Stimulated activated naive B cell treated with anti-CD40 and anti-IgM and Interleukin-4, amounts not matched to agents 10 μg/mL and 1 μg/mL and 100 μg/mL, for 72 hours (primary cell): Measurements from ENCODE around the gene ABHD17B.
"Not testable (repeated sequence)": the region's sequence is repeated elsewhere in the genome, so short reads cannot be mapped to it uniquely, and the experiment has no call there.

Experiments
- ATAC-seq, 2 donors: fragments of 150-1000 bp; cut with Tn5 transposase; replicated peaks; 2 replicates each; pipeline ENCODE4 v1.10.0; 2021; ENCODE audit warnings: moderate library complexity in 1 of 2
- DNase-seq: peaks from one replicate; pipeline ENCODE4 v3.0.0; 2021
- H3K27ac Mint-ChIP-seq: one replicate; pipeline ENCODE4 v1.8.0; 2022; ENCODE audit warnings: mild to moderate bottlenecking, mixed read lengths
- H3K27me3 Mint-ChIP-seq, 2 donors: one replicate each; pipeline ENCODE4 v1.8.0; 2022; ENCODE audit warnings: mixed read lengths in 2 of 2
- H3K36me3 Mint-ChIP-seq, 2 donors: one replicate each; pipeline ENCODE4 v1.8.0; 2022; ENCODE audit warnings: mixed read lengths in 2 of 2, mild to moderate bottlenecking in 1 of 2
- H3K4me1 Mint-ChIP-seq, 2 donors: one replicate each; pipeline ENCODE4 v1.8.0; 2022; ENCODE audit warnings: mixed read lengths in 2 of 2, mild to moderate bottlenecking in 1 of 2
- H3K4me3 Mint-ChIP-seq, 2 donors: one replicate each; pipeline ENCODE4 v1.8.0; 2022; ENCODE audit warnings: mild to moderate bottlenecking in 2 of 2, mixed read lengths in 2 of 2, moderate library complexity in 1 of 2
- H3K9me3 Mint-ChIP-seq, 2 donors: one replicate each; pipeline ENCODE4 v1.8.0; 2022; ENCODE audit warnings: mixed read lengths in 2 of 2, mild to moderate bottlenecking in 1 of 2

Gene ABHD17B

DNA sequence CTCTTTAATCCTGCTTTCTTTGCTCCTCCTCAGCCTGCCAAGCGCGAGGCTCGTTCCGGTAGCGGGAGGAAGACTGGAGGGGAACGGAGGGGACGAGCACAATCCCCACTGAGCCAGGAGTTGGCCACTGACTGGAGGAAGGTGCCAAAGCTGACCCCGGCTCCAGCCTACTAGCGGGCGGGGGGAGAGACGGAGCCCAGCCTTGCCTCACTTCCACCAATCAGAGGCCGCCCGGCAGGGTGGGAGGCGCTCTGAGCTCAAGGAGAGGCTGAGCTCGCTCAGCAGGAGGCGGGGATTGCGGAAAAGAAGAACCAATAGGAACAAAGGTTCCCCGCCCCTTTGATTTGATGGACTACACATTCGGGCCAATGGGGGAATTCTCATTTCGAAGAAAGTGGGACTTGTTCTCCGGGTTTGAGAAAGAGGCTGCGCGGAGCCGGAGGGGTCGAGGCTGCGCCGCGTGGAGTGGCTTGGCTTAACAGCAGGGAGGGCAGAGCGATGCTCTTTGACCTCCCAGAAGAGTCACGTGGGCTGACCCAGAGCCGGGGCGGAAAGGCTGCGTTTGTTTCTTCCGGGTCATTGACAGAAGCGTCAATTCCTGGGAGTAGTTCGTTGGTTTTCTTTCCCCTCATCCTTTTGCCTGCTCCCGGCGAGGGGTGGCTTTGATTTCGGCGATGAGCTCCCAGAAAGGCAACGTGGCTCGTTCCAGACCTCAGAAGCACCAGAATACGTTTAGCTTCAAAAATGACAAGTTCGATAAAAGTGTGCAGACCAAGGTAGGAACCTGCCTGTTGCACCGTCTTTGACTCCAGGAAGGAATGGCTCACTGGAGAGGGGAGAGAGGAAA is at the start of gene ABHD17B, which contains the start of gene C9orf85:
TSS of gene ABHD17B (minus strand) at position 133 of the 847 bp plus-strand sequence. CDS start 36,113 bp downstream, outside the sequence.
TSS of gene C9orf85 (plus strand) at position 579 of the 847 bp plus-strand sequence. CDS start at position 675, 96 bp downstream.
- Mint-ChIP-seq H3K4me1 (peaks cover 20 to 66% of the 10 kb centered on the region in 2 donors), H3K36me3 (peaks cover 4 to 11% of the 10 kb centered on the region in 2 donors), H3K9me3 (no peaks in the 10 kb centered on the region), H3K27me3 (no peaks in the 10 kb centered on the region), H3K27ac (peak within 1 kb of the TSS; percentile 97), H3K4me3 (peak within 1 kb of the TSS; percentile 93 to 97)
- ATAC-seq (peak; percentile 90 to 92), DNase-seq (peak; percentile 98)

GRCh38 chr9:71955300-71955915 is 44.4 kb upstream of the ABHD17B start:
- DNase-seq (no peak), ATAC-seq (peak; percentile 72 to 73)
- peaks cover 0 to 5% of the 10 kb centered on the region in 2 donors for H3K4me1 Mint-ChIP-seq
- H3K9me3 Mint-ChIP-seq: no peaks in the 10 kb centered on the region
- no peak overlapping the region for H3K27ac Mint-ChIP-seq
- H3K36me3 Mint-ChIP-seq: peaks cover 21 to 34% of the 10 kb centered on the region in 2 donors
- H3K4me3 Mint-ChIP-seq: no peak overlapping the region
- no peaks in the 10 kb centered on the region for H3K27me3 Mint-ChIP-seq

DNA sequence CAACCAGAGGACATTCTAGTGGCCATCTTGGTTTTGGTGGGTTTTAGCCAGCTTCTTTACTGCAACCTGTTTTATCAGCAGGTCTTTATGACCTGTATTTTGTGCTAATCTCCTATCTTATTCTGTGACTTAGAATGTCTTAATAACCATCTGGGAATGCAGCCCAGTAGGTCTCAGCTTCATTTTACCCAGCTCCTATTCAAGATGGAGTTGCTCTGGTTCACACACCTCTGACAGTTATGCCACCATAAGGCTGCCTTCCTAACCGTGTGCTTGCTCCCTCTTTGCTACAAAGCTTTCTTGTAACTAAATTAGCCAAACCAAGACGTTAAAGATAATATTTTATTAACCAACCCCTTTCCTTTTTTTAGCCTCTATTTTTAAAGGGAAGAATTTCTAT is 43.7 kb upstream of the ABHD17B start:
- DNase-seq, H3K4me3 Mint-ChIP-seq, H3K27me3 Mint-ChIP-seq, ATAC-seq, H3K27ac Mint-ChIP-seq, H3K9me3 Mint-ChIP-seq, H3K4me1 Mint-ChIP-seq: not testable (repeated sequence)
- H3K36me3 Mint-ChIP-seq: peaks cover 23 to 32% of the 10 kb centered on the region in 2 donors

GRCh38 chr9:71944754-71945375 is 33.9 kb upstream of the ABHD17B start:
- ATAC-seq (no peak), DNase-seq (no peak)
- H3K9me3 Mint-ChIP-seq: no peaks in the 10 kb centered on the region
- H3K27ac Mint-ChIP-seq: no peak overlapping the region
- peaks cover 0 to 14% of the 10 kb centered on the region in 2 donors for H3K4me1 Mint-ChIP-seq
- H3K27me3 Mint-ChIP-seq: no peaks in the 10 kb centered on the region
- no peak overlapping the region for H3K4me3 Mint-ChIP-seq
- peaks cover 13 to 17% of the 10 kb centered on the region in 2 donors for H3K36me3 Mint-ChIP-seq

DNA sequence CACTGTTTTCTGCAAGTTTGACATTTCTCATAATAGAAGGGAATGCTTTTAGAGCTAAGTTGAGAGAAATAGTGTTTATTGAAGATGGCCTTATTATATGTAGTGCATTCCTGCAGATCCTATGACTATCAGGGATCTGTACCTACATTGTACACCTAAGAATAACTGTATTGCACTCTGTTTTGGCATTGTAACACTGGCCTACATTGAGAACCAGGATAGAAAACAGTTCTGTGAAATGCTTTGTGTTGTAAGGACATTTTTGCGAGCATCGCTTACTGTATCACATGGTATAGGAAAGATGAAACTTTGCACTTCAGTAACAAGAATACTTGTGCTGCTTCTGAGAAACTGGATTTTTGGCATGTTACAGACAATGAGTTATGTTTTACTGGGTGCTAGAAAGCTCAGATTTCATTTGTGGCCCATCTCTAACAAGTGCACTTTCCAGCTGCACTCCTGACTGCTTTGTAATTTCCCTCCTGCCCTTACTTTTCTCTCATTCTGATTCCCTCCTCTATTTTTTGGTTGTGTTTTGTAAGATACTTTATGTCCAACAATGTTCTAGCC is 31.1 kb upstream of the ABHD17B start:
- DNase-seq: no peak
- no peak overlapping the region for H3K27ac Mint-ChIP-seq
- H3K27me3 Mint-ChIP-seq: no peaks in the 10 kb centered on the region
- ATAC-seq: no peak
- H3K4me1 Mint-ChIP-seq: peaks cover 3 to 19% of the 10 kb centered on the region in 2 donors
- peaks cover under 1 to 3% of the 10 kb centered on the region in 2 donors for H3K36me3 Mint-ChIP-seq
- no peaks in the 10 kb centered on the region for H3K9me3 Mint-ChIP-seq
- H3K4me3 Mint-ChIP-seq: no peak overlapping the region

GRCh38 chr9:71941060-71941568 is 30.1 kb upstream of the ABHD17B start:
- Mint-ChIP-seq H3K4me1 (peaks cover 4 to 23% of the 10 kb centered on the region in 2 donors), H3K4me3 (no peak overlapping the region), H3K27me3 (no peaks in the 10 kb centered on the region), H3K36me3 (no peaks in the 10 kb centered on the region), H3K27ac (no peak overlapping the region), H3K9me3 (no peaks in the 10 kb centered on the region)
- DNase-seq: no peak
- no peak for ATAC-seq

GRCh38 chr9:71937898-71938297 is 26.9 kb upstream of the ABHD17B start:
- no peaks in the 10 kb centered on the region for H3K27me3 Mint-ChIP-seq
- ATAC-seq: no peak
- H3K27ac Mint-ChIP-seq: no peak overlapping the region
- H3K36me3 Mint-ChIP-seq: peaks cover 2 to 3% of the 10 kb centered on the region in 2 donors
- DNase-seq: no peak
- peaks cover 11 to 32% of the 10 kb centered on the region in 2 donors for H3K4me1 Mint-ChIP-seq
- H3K4me3 Mint-ChIP-seq: no peak overlapping the region
- H3K9me3 Mint-ChIP-seq: peaks cover 0 to under 1% of the 10 kb centered on the region in 2 donors

DNA sequence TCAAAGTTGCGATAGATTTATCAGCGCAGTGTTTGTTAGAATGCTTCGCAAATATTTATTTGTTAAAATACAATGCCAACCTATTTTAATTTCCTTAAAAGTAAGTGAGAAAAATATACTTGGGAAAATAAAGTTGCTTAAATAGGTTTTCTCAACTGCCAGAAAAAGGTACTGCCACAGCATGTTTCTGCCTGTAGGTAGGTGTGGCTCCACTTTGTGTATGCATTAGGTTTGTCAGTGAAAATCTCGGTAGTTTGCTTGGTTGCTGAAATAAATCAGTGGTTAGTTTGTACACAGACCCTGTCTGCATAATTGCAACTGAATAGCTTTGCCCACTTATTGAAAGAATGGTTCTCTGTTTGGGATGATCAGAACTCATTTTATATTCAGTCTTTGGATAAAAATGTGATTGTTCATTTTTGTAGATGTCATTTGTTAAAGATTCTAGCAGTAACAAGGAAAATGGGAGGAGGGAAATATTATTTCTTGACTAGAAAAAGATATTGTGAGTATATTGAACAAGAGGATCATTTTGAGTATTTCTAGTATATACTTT is 26.2 kb upstream of the ABHD17B start:
- DNase-seq (no peak), ATAC-seq (no peak)
- H3K27ac Mint-ChIP-seq: no peak overlapping the region
- H3K4me1 Mint-ChIP-seq: peaks cover 11 to 33% of the 10 kb centered on the region in 2 donors
- H3K36me3 Mint-ChIP-seq: peaks cover 7 to 9% of the 10 kb centered on the region in 2 donors
- H3K9me3 Mint-ChIP-seq: peaks cover 0 to 2% of the 10 kb centered on the region in 2 donors
- no peak overlapping the region for H3K4me3 Mint-ChIP-seq
- H3K27me3 Mint-ChIP-seq: no peaks in the 10 kb centered on the region

GRCh38 chr9:71936066-71936465 is 25.1 kb upstream of the ABHD17B start:
- ATAC-seq (no peak), DNase-seq (no peak)
- H3K27ac Mint-ChIP-seq: no peak overlapping the region
- peaks cover 11 to 24% of the 10 kb centered on the region in 2 donors for H3K4me1 Mint-ChIP-seq
- peaks cover 9% of the 10 kb centered on the region in 2 donors for H3K36me3 Mint-ChIP-seq
- no peak overlapping the region for H3K4me3 Mint-ChIP-seq
- H3K27me3 Mint-ChIP-seq: no peaks in the 10 kb centered on the region
- H3K9me3 Mint-ChIP-seq: peaks cover 0 to 2% of the 10 kb centered on the region in 2 donors

DNA sequence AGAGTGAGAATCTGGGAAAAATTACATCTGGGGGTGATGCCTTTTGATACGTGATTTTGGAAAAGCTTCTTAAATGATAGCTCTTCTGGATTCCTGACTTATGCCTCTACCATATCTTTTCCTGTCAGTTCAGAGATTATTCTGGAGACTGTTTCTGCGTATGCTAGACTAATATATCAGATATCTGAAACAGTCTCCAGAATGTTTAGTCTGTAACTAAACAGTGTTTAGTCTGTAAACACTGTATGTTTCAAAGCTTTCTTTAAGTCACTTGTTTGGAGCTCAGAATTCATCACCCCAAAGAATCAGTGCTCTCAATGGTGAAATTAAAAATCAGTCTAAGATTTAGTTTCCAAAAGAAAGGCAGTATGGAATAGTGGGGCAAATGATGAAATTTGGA is 20.2 kb upstream of the ABHD17B start:
- Mint-ChIP-seq H3K4me3 (no peak overlapping the region), H3K4me1 (peaks cover 15 to 25% of the 10 kb centered on the region in 2 donors), H3K27me3 (no peaks in the 10 kb centered on the region), H3K9me3 (peaks cover 0 to 2% of the 10 kb centered on the region in 2 donors), H3K27ac (no peak overlapping the region), H3K36me3 (peaks cover 12 to 18% of the 10 kb centered on the region in 2 donors)
- ATAC-seq: no peak
- DNase-seq: no peak

GRCh38 chr9:71929791-71930440 is 18.9 kb upstream of the ABHD17B start:
- Mint-ChIP-seq H3K4me3 (no peak overlapping the region), H3K27me3 (no peaks in the 10 kb centered on the region), H3K4me1 (peaks cover 9 to 16% of the 10 kb centered on the region in 2 donors), H3K36me3 (peaks cover 12 to 18% of the 10 kb centered on the region in 2 donors), H3K9me3 (peaks cover 0 to 2% of the 10 kb centered on the region in 2 donors), H3K27ac (peak overlapping the region; percentile 25)
- DNase-seq (no peak), ATAC-seq (no peak)

GRCh38 chr9:71929223-71929622 is 18.2 kb upstream of the ABHD17B start:
- H3K9me3 Mint-ChIP-seq: peaks cover 0 to 2% of the 10 kb centered on the region in 2 donors

GRCh38 chr9:71928806-71929205 is 17.8 kb upstream of the ABHD17B start:
- Mint-ChIP-seq H3K27ac (no peak overlapping the region), H3K4me1 (peaks cover 7 to 16% of the 10 kb centered on the region in 2 donors), H3K9me3 (peaks cover 0 to 2% of the 10 kb centered on the region in 2 donors), H3K36me3 (peaks cover 13 to 24% of the 10 kb centered on the region in 2 donors), H3K4me3 (no peak overlapping the region), H3K27me3 (no peaks in the 10 kb centered on the region)
- ATAC-seq: no peak
- no peak for DNase-seq

More at GRCh38 chr9:71929223-71929622, 18.2 kb upstream of the ABHD17B start:
- ATAC-seq: no peak
- no peaks in the 10 kb centered on the region for H3K27me3 Mint-ChIP-seq
- no peak for DNase-seq
- no peak overlapping the region for H3K27ac Mint-ChIP-seq
- no peak overlapping the region for H3K4me3 Mint-ChIP-seq
- peaks cover 7 to 16% of the 10 kb centered on the region in 2 donors for H3K4me1 Mint-ChIP-seq
- peaks cover 13 to 20% of the 10 kb centered on the region in 2 donors for H3K36me3 Mint-ChIP-seq
